T-helper 2 cell treated with Interferon-gamma antibody and Interleukin-4, amounts not matched to agents 5 μg/mL and 100 μg/mL, for 36 hours (primary cell): ENCODE results near the gene PKP4.
"Not testable (repeated sequence)": the region's sequence is repeated elsewhere in the genome, so short reads cannot be mapped to it uniquely, and the experiment has no call there.

ENCODE experiments used
- DNase-seq: peaks from one replicate; pipeline ENCODE4 v3.0.0; 2021; ENCODE audit warnings: low spot score
- H3K27ac Mint-ChIP-seq: one replicate; pipeline ENCODE4 v1.8.0; 2021; ENCODE audit warnings: mild to moderate bottlenecking, mixed read lengths
- H3K27me3 Mint-ChIP-seq: one replicate; pipeline ENCODE4 v1.8.0; 2021; ENCODE audit warnings: low read depth, mixed read lengths
- H3K36me3 Mint-ChIP-seq: one replicate; pipeline ENCODE4 v1.8.0; 2021; ENCODE audit warnings: low read depth, mixed read lengths
- H3K4me1 Mint-ChIP-seq: one replicate; pipeline ENCODE4 v1.8.0; 2021; ENCODE audit warnings: low read depth, mixed read lengths
- H3K4me3 Mint-ChIP-seq: one replicate; pipeline ENCODE4 v1.8.0; 2022; ENCODE audit warnings: mild to moderate bottlenecking, moderate library complexity, mixed read lengths
- H3K9me3 Mint-ChIP-seq: one replicate; pipeline ENCODE4 v1.8.0; 2021; ENCODE audit warnings: mixed read lengths

PKP4 gene

DNA sequence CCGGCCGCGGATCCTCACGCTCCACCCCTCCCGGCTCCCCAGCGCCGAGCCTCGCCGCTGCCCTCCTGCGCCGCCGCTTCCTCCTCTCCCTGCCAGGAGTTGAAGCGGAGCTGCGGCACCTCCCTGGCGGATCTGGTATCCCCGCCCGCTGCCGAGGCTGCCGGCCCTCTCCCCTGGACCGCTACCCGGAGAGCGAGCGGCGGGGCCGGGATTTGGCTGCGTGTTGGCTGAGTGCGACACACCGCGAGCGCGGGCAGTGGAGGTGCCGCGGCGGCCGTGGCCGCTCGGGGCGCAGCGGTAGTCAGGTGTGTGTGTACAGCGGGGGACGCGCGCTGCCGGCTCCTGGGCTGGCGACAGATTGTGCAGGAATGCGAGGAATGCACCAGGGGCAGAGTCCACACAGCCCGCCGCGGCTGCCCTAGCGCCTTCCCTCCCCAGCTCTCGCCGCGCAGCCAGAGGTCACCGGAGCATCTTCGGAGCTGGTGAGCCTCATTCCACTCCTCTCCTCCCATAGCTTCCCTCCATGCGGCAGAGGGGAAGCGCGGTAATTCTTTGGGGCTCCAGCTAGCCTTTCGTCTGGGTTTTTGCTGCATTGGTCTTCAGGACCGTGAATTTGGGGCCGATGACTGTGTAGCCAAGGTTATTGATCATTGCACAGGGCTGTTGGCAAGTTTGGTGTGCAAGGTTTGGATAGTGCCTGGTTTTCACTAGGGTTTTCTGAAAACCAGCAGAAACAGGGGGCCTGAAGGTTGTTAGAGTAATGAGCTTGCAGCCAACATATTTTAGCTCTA lies 1.3 kb downstream of the PKP4 start:
- Mint-ChIP-seq H3K4me3 (peak overlapping the region; percentile 93), H3K27me3 (peaks cover 38% of the 10 kb centered on the region), H3K27ac (peak overlapping the region; percentile 88), H3K9me3 (no peaks in the 10 kb centered on the region), H3K4me1 (peaks cover 28% of the 10 kb centered on the region), H3K36me3 (peaks cover 5% of the 10 kb centered on the region)
- DNase-seq, result peak; percentile 57

DNA sequence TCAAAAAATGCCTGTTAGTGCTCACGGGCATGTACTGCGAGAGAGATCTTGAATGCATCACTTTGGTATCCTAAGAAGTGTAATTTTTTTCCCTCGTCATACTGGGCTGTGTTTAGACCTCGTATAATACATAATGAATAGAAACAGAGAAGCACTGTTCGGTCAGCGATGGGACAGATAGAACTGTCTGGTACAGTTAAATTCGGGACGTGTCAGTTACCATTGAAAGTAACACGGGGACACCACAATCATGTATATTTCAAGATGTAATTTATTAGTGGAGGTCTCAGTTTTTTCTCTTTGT lies 1.8 kb downstream of the PKP4 start:
- DNase-seq, result no peak
- Mint-ChIP-seq H3K27ac (no peak overlapping the region), H3K4me3 (peak overlapping the region; percentile 93), H3K9me3 (no peaks in the 10 kb centered on the region), H3K36me3 (peaks cover 5% of the 10 kb centered on the region), H3K4me1 (peaks cover 28% of the 10 kb centered on the region), H3K27me3 (peaks cover 34% of the 10 kb centered on the region)

DNA sequence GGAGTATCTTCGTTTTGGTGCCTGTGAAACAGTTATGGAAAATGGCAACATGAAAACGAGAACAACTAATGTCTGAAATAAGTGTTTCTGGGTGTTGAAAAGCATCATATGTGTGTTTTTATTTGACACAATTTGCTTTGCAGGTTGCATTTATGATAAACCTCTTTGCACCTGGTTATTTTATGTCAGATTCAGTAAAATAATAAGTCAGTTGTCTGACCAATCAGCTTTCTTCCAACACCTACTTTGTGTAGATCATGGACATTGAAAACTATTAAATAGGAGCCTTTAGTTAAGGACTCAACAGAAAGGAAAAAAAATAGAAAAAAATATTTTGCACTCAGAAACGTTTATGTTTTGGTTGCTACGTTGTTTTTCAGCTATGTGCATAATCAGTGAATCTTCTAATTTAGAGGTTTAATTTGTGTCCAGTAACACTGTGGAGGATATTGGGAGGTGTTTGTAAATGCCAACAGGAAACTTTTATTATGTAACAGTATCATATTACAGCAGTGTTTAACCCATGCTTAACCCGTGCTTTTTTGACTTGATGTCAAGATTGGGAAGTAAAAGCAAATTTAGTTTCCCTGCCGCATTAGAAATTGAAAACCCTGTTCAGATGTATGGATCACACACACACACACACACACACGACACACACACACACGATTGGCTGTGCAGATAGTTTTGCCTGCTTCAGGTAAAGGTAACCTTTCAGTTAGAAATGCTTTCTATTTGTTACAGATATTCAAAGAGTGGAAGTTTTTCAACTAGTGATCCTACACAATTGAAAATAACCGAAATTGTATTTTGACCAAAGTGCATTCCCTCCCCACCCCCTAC lies 2.6 kb downstream of the PKP4 start:
- no peak for DNase-seq
- Mint-ChIP-seq H3K4me3 (peak overlapping the region; percentile 32), H3K27me3 (peaks cover 27% of the 10 kb centered on the region), H3K9me3 (no peaks in the 10 kb centered on the region), H3K36me3 (peaks cover 5% of the 10 kb centered on the region), H3K27ac (no peak overlapping the region), H3K4me1 (peaks cover 28% of the 10 kb centered on the region)

DNA sequence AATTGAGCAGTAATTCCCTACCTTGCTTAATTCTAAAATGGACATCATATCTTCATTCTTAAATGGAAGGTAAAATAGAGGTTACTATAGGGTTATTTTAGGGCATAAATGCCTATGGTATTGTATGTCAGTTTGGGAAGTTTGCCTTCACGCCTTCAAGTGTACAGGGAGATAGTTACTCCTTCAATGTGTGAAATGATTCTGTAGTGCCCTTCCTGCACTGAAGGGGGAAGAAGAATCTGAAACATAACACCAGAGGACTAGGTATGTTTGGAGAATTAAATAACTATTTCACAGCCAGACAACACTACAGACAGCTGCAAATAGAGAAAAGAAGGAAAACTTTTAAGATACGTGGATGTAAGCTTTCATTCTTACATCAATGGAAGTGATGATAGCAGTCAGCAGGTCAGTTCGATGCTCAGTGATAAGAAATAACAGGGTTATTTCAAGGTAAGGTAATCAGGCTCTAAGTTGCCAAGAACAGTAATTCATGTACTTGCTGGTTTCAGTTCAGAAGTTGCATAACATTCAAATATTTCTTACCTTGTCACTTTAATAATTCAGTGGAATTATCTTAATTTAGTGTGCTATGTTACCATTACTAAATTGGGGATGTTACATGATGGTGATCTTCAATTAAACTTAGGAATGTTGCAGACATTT lies 4.0 kb downstream of the PKP4 start:
- DNase-seq, result no peak
- Mint-ChIP-seq H3K27me3 (peaks cover 16% of the 10 kb centered on the region), H3K4me3 (no peak overlapping the region), H3K4me1 (peaks cover 28% of the 10 kb centered on the region), H3K27ac (no peak overlapping the region), H3K9me3 (no peaks in the 10 kb centered on the region), H3K36me3 (peaks cover 5% of the 10 kb centered on the region)

DNA sequence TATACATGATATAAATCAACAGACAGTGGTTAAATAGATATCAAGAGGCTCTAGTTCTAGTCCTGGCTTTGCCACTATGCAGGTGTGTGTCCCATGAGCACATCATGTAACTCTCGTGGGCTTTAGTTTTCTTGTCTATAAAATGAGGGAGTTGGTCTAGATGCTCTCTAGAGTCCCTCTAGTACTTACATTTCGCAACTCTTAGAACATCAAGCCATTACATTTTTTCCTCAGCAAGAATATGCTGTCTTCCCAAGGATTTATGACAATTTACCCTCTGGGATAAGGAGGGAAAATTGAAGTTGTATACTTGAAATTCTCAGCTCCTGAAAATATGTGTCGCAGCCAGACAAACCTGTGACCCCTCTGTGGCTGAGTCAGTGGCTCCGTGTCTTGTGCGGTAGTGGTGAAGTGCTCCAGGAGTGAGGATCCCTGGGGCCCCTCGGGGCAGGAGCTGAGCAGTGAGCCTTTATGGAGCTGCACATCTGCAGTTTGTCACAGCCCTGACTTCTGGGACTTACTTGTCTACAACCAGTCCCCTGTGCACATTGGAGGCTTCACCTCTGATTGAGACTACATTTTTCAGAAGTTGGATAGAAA lies 6.8 kb downstream of the PKP4 start:
- H3K27ac Mint-ChIP-seq, result no peak overlapping the region
- peaks cover 4% of the 10 kb centered on the region for H3K27me3 Mint-ChIP-seq
- H3K9me3 Mint-ChIP-seq, result no peaks in the 10 kb centered on the region
- peaks cover 7% of the 10 kb centered on the region for H3K36me3 Mint-ChIP-seq
- no peak overlapping the region for H3K4me3 Mint-ChIP-seq
- peaks cover 15% of the 10 kb centered on the region for H3K4me1 Mint-ChIP-seq
- DNase-seq, result no peak

DNA sequence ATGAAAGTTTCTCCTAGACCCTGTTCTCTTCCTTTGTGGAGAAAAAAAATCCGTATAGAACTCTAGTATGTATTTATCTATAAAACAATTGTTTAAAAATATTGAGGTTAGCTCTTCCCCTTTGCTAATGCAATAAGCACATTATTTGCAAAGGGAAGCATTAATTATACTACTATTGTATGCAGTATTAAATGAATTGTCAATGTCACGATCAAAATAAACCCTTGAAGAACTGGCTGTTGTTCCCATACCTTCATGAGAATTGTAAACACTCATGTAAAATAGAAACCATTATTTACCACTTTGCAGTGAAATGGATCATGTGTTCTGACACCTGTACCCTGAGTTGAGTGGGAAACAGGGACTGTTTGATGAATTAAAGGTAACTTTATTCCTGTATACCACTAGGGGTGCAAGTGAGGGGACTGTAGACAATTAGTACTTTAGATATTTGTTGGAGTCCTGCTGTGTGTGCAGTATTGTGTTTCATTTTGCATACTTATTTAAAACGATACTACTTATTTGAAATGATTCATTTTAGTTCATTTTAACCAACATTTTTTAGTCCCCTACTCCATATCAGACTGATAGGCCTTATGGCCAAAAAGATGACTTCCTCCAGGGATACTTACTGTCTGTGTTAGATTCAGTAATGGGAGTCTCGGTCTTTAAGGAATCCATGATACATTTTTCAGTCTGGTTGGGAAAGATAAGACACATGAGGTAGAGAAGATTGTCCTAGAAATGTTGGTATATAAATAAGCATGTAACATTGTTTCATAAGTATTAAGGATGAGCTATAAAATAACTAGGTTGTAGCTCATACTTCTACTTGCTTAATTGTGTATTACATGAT lies 7.9 kb downstream of the PKP4 start:
- no peak for DNase-seq
- Mint-ChIP-seq H3K4me3 (no peak overlapping the region), H3K9me3 (no peaks in the 10 kb centered on the region), H3K36me3 (peaks cover 8% of the 10 kb centered on the region), H3K4me1 (peaks cover 14% of the 10 kb centered on the region), H3K27ac (no peak overlapping the region), H3K27me3 (peaks cover 3% of the 10 kb centered on the region)

DNA sequence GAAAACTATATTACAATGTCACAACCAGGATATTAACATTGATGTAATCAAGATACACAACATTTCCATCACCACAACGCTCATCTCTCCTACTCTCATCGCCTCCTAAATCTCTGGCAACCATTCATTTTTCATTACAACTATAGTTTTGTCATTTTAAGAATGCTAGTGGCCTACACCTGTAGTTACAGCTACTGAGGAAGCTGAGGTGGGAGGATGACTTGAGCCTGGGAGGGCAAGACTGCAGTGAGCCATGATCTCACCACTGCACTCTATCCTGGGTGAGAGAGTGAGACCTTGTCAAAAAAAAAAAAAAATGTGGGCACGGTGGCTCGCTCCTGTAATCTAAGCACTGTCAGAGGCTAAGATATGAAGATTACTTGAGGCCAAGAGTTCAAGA lies 10.5 kb downstream of the PKP4 start:
- Mint-ChIP-seq H3K4me1 (no peaks in the 10 kb centered on the region), H3K27ac (no peak overlapping the region), H3K36me3 (peaks cover 4% of the 10 kb centered on the region), H3K9me3 (no peaks in the 10 kb centered on the region), H3K27me3 (no peaks in the 10 kb centered on the region), H3K4me3 (no peak overlapping the region)
- DNase-seq, result no peak

DNA sequence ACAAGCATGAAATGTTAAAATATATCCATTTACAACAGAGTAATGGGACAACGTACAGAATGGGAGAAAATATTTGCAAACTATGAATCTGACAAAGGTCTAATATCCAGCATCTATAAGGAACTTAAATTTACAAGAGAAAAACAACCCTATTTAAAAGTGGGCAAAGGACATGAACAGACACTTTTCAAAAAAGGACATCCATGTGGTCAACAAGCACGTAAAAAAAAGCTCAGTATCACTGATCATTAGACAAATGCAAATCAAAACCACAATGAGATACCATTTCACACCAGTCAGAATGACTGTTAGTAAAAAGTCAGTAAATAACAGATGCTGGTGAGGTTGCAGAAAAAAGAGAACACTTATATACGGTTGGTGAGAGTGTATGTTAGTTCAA lies 16.1 kb downstream of the PKP4 start:
- not testable (repeated sequence) for H3K36me3 Mint-ChIP-seq, H3K27me3 Mint-ChIP-seq, H3K9me3 Mint-ChIP-seq, H3K27ac Mint-ChIP-seq, H3K4me3 Mint-ChIP-seq, DNase-seq
- peaks cover 10% of the 10 kb centered on the region for H3K4me1 Mint-ChIP-seq

DNA sequence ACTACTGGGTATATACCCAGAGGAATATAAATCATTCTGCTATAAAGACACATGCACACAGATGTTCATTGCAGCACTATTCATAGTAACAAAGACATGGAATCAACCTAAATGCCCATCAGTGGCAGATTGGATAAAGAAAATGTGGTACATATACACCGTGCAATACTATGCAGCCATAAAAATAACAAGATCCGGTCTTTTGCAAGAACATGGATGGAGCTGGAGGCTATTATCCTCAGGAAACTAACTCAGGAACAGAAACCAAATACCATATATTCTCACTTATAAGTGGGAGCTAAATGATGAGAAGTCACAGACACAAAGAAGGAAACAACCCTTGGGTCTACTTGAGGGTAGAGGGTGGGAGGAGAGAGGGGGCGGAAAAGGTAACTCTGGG lies 16.5 kb downstream of the PKP4 start:
- H3K9me3 Mint-ChIP-seq, H3K4me3 Mint-ChIP-seq, H3K27ac Mint-ChIP-seq, DNase-seq, H3K27me3 Mint-ChIP-seq, H3K36me3 Mint-ChIP-seq: not testable (repeated sequence)
- H3K4me1 Mint-ChIP-seq, result peaks cover 12% of the 10 kb centered on the region

DNA sequence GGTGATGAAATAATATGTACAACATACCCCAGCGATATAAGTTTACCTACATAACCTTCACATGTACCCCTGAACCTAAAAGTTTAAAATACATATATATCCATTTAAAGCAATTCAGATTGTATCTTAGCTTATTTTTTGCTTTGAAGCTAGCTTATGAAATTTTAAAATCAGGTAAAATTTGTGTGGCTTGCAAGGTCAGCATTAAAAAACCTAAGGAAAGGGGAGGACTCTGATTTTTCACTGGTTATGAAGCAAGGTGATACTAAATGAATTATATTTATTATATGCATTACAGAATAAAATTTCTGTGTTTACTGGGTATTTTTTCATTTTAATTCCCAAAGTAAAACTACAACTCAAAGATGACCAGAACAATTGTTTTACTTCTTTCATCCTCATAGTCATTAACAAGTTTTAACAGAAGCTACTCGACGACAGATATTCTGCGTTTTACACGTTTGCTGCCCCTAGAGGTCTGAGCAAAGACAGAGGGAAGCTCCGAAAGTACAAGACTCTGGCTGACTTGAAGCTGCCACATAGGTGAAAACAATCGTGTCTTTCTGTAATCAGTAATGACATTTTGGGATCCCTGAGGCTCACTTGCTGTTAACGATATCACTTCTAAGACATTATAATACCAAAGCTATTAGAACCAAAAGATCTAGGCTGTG lies 17.1 kb downstream of the PKP4 start:
- Mint-ChIP-seq H3K27me3 (no peaks in the 10 kb centered on the region), H3K9me3 (no peaks in the 10 kb centered on the region), H3K4me1 (peaks cover 13% of the 10 kb centered on the region), H3K4me3 (no peak overlapping the region), H3K36me3 (peaks cover 1% of the 10 kb centered on the region), H3K27ac (no peak overlapping the region)
- no peak for DNase-seq

DNA sequence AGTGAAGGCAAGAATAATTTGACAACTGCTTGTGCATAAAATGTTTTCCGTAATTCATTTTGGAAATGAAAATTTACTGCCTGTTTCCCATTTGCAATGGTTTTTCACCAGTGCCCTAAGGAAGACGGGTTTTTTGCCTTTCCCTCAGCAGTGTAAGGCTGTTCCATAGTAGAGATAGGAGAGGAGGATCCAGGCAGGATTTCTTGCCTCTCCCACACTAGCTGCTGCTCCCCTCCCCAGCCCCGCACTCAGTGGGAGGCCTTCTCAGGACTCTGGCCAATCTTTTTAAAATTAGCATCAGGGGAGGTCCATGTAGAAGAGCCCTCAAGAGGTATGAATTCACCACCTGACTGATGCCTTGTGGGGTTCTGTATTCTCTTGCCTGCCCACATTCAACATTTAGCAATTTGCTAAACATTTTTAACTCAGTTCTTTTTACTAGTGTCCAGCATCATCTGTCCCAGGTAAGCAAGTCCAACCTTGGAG lies 17.8 kb downstream of the PKP4 start:
- H3K27ac Mint-ChIP-seq, H3K4me3 Mint-ChIP-seq, H3K9me3 Mint-ChIP-seq, H3K36me3 Mint-ChIP-seq, DNase-seq, H3K27me3 Mint-ChIP-seq: not testable (repeated sequence)
- peaks cover 13% of the 10 kb centered on the region for H3K4me1 Mint-ChIP-seq

DNA sequence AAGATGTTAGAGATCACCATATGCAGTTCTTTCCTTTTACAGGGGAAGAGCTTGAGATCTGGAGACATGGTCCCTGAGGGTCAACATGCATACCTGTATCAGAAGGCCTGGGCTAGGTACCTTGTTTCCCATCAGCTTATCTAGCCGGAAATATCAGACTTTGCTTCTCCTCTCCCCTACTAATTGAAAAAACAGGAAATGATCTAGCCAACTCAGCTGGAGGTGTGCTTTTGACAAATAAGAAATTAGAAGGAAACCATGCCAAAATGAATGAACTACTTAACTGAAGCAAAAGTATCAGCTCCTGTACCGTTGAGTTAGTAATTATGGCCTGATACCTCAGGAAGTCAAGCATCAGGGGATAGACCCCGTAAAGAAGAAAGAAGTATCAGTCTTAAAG lies 20.4 kb downstream of the PKP4 start:
- Mint-ChIP-seq H3K27me3 (no peaks in the 10 kb centered on the region), H3K27ac (no peak overlapping the region), H3K36me3 (no peaks in the 10 kb centered on the region), H3K4me3 (peak overlapping the region; percentile 37), H3K9me3 (no peaks in the 10 kb centered on the region), H3K4me1 (peaks cover 13% of the 10 kb centered on the region)
- no peak for DNase-seq

DNA sequence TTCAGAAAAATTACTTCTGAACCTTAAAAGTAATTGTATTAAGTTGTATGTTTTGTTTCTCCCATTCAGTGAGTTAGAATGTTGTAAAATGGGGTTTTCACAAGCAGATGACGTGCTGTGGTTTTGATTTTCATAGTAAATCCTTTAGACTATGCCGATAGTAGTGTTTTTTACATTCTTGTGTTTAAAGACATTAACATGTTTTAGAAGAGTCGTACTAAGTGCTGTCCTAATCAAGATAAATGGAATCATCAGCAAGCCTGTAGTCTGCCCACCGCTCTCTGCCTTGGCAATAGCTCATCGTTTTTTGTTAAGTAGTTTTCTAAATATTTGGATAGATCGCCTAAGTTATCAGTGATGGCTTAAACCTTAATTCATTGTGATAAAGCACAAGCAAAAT lies 21.5 kb downstream of the PKP4 start:
- Mint-ChIP-seq H3K4me3 (no peak overlapping the region), H3K27ac (no peak overlapping the region), H3K36me3 (no peaks in the 10 kb centered on the region), H3K4me1 (peaks cover 13% of the 10 kb centered on the region), H3K9me3 (no peaks in the 10 kb centered on the region), H3K27me3 (no peaks in the 10 kb centered on the region)
- no peak for DNase-seq
